Central memory CD8-positive, alpha-beta T cell (primary cell): ENCODE results near the gene ATAD3B.
A peak's percentile ranks its signal among the peaks of the same experiment; 100 is the strongest.
"Not testable (repeated sequence)": the region's sequence is repeated elsewhere in the genome, so short reads cannot be mapped to it uniquely, and the experiment has no call there.

Source experiments
- ATAC-seq: fragments of 150-1000 bp; cut with Tn5 transposase; replicated peaks from 2 replicates; pipeline ENCODE4 v1.10.0; 2022; ENCODE audit warnings: mild to moderate bottlenecking, moderate FRiP score, moderate number of reproducible peaks; ENCODE audit not compliant: poor library complexity, severe bottlenecking; ENCODE audit errors: extremely low read depth
- DNase-seq, 2 donors: peaks; one replicate each; pipeline ENCODE4 v3.0.0; 2021; ENCODE audit warnings: low spot score in 2 of 2
- H3K27ac Mint-ChIP-seq: one replicate; pipeline ENCODE4 v1.8.0; 2022; ENCODE audit warnings: low read depth, mild to moderate bottlenecking, moderate library complexity, mixed read lengths
- H3K27me3 Mint-ChIP-seq: one replicate; pipeline ENCODE4 v1.8.0; 2022; ENCODE audit warnings: mixed read lengths
- H3K36me3 Mint-ChIP-seq: one replicate; pipeline ENCODE4 v1.8.0; 2022; ENCODE audit warnings: mild to moderate bottlenecking, moderate library complexity, mixed read lengths; ENCODE audit not compliant: insufficient read depth
- H3K4me1 Mint-ChIP-seq: one replicate; pipeline ENCODE4 v1.8.0; 2022; ENCODE audit warnings: mixed read lengths
- H3K4me3 Mint-ChIP-seq: one replicate; pipeline ENCODE4 v1.8.0; 2022; ENCODE audit warnings: mild to moderate bottlenecking, moderate library complexity, mixed read lengths
- H3K9me3 Mint-ChIP-seq: one replicate; pipeline ENCODE4 v1.8.0; 2022; ENCODE audit warnings: mixed read lengths

The ATAD3B gene

GRCh38 chr1:1471389-1472052, at the start of gene ATAD3B:
TSS of gene ATAD3B (plus strand) at chr1:1471765. CDS start at chr1:1471885, 120 bp downstream.
- Mint-ChIP-seq H3K27me3 (no peaks in the 10 kb centered on the region), H3K4me1 (peaks cover 9% of the 10 kb centered on the region), H3K4me3 (peak within 1 kb of the TSS; percentile 87), H3K27ac (peak within 1 kb of the TSS; percentile 92), H3K36me3 (peaks cover 13% of the 10 kb centered on the region), H3K9me3 (no peaks in the 10 kb centered on the region)
- DNase-seq (peak; percentile 75 to 80), ATAC-seq (peak; percentile 92)

- DNase-seq (no peak), ATAC-seq (no peak)
- Mint-ChIP-seq H3K36me3 (no peaks in the 10 kb centered on the region), H3K27ac (no peak overlapping the region), H3K9me3 (no peaks in the 10 kb centered on the region), H3K27me3 (peaks cover 29% of the 10 kb centered on the region), H3K4me3 (no peak overlapping the region), H3K4me1 (no peaks in the 10 kb centered on the region)
These were observed 49.6 kb upstream of the ATAD3B start for GRCh38 chr1:1421907-1422464.

GRCh38 chr1:1422465-1423244, 48.9 kb upstream of the ATAD3B start:
- ATAC-seq (no peak), DNase-seq (no peak)
- no peak overlapping the region for H3K27ac Mint-ChIP-seq

GRCh38 chr1:1423245-1423597, 48.3 kb upstream of the ATAD3B start:
- Mint-ChIP-seq H3K27me3 (peaks cover 32% of the 10 kb centered on the region), H3K9me3 (no peaks in the 10 kb centered on the region), H3K36me3 (no peaks in the 10 kb centered on the region), H3K4me1 (no peaks in the 10 kb centered on the region), H3K4me3 (no peak overlapping the region), H3K27ac (no peak overlapping the region)
- DNase-seq: no peak
- ATAC-seq: no peak

More at GRCh38 chr1:1422465-1423244, 48.9 kb upstream of the ATAD3B start:
- no peak overlapping the region for H3K4me3 Mint-ChIP-seq
- no peaks in the 10 kb centered on the region for H3K9me3 Mint-ChIP-seq
- H3K27me3 Mint-ChIP-seq: peaks cover 29% of the 10 kb centered on the region
- no peaks in the 10 kb centered on the region for H3K4me1 Mint-ChIP-seq
- H3K36me3 Mint-ChIP-seq: no peaks in the 10 kb centered on the region

- Mint-ChIP-seq H3K4me3 (peak overlapping the region; percentile 29), H3K36me3 (no peaks in the 10 kb centered on the region), H3K9me3 (no peaks in the 10 kb centered on the region), H3K27me3 (peaks cover 43% of the 10 kb centered on the region), H3K4me1 (no peaks in the 10 kb centered on the region), H3K27ac (no peak overlapping the region)
- DNase-seq (no peak), ATAC-seq (no peak)
These were observed 46.9 kb upstream of the ATAD3B start for GRCh38 chr1:1424707-1425106.

GRCh38 chr1:1425426-1425752, 46.2 kb upstream of the ATAD3B start:
- Mint-ChIP-seq H3K4me1 (no peaks in the 10 kb centered on the region), H3K27ac (no peak overlapping the region), H3K27me3 (peaks cover 50% of the 10 kb centered on the region), H3K4me3 (no peak overlapping the region), H3K9me3 (no peaks in the 10 kb centered on the region), H3K36me3 (no peaks in the 10 kb centered on the region)
- ATAC-seq: no peak
- DNase-seq: no peak

- no peak overlapping the region for H3K27ac Mint-ChIP-seq
These were observed 45.6 kb upstream of the ATAD3B start for GRCh38 chr1:1425753-1426495.

GRCh38 chr1:1426496-1427105, 45.0 kb upstream of the ATAD3B start:
- H3K36me3 Mint-ChIP-seq: no peaks in the 10 kb centered on the region
- H3K27ac Mint-ChIP-seq: no peak overlapping the region
- no peak overlapping the region for H3K4me3 Mint-ChIP-seq
- ATAC-seq (no peak), DNase-seq (no peak)
- H3K9me3 Mint-ChIP-seq: no peaks in the 10 kb centered on the region
- peaks cover 50% of the 10 kb centered on the region for H3K27me3 Mint-ChIP-seq
- no peaks in the 10 kb centered on the region for H3K4me1 Mint-ChIP-seq

More at GRCh38 chr1:1425753-1426495, 45.6 kb upstream of the ATAD3B start:
- no peaks in the 10 kb centered on the region for H3K9me3 Mint-ChIP-seq
- H3K27me3 Mint-ChIP-seq: peaks cover 50% of the 10 kb centered on the region
- ATAC-seq (no peak), DNase-seq (no peak)
- H3K4me1 Mint-ChIP-seq: no peaks in the 10 kb centered on the region
- H3K36me3 Mint-ChIP-seq: no peaks in the 10 kb centered on the region
- H3K4me3 Mint-ChIP-seq: no peak overlapping the region

- no peak for ATAC-seq
- Mint-ChIP-seq H3K9me3 (no peaks in the 10 kb centered on the region), H3K27me3 (peaks cover 48% of the 10 kb centered on the region), H3K27ac (no peak overlapping the region), H3K36me3 (no peaks in the 10 kb centered on the region), H3K4me1 (no peaks in the 10 kb centered on the region), H3K4me3 (no peak overlapping the region)
- no peak for DNase-seq
These were observed 44.3 kb upstream of the ATAD3B start for GRCh38 chr1:1427106-1427819.

- H3K4me1 Mint-ChIP-seq: no peaks in the 10 kb centered on the region
- H3K27me3 Mint-ChIP-seq: peaks cover 48% of the 10 kb centered on the region
- H3K27ac Mint-ChIP-seq: no peak overlapping the region
- H3K36me3 Mint-ChIP-seq: no peaks in the 10 kb centered on the region
- H3K4me3 Mint-ChIP-seq: no peak overlapping the region
- no peak for DNase-seq
- H3K9me3 Mint-ChIP-seq: no peaks in the 10 kb centered on the region
- no peak for ATAC-seq
These were observed 43.8 kb upstream of the ATAD3B start for GRCh38 chr1:1427820-1428148.

- no peak overlapping the region for H3K27ac Mint-ChIP-seq
- no peaks in the 10 kb centered on the region for H3K9me3 Mint-ChIP-seq
- DNase-seq: no peak
These were observed 43.4 kb upstream of the ATAD3B start for GRCh38 chr1:1428174-1428573.

GRCh38 chr1:1428967-1429366, 42.6 kb upstream of the ATAD3B start:
- H3K9me3 Mint-ChIP-seq, H3K27ac Mint-ChIP-seq, ATAC-seq, H3K36me3 Mint-ChIP-seq, H3K4me3 Mint-ChIP-seq, DNase-seq, H3K4me1 Mint-ChIP-seq: not testable (repeated sequence)
- peaks cover 42% of the 10 kb centered on the region for H3K27me3 Mint-ChIP-seq

More at GRCh38 chr1:1428174-1428573, 43.4 kb upstream of the ATAD3B start:
- Mint-ChIP-seq H3K4me1 (no peaks in the 10 kb centered on the region), H3K36me3 (no peaks in the 10 kb centered on the region), H3K27me3 (peaks cover 45% of the 10 kb centered on the region), H3K4me3 (peak overlapping the region; percentile 39)
- no peak for ATAC-seq
